ENCODE measurements around the gene TNFRSF21.
"Not testable (repeated sequence)": the region's sequence is repeated elsewhere in the genome, so short reads cannot be mapped to it uniquely, and the experiment has no call there.

TNFRSF21 gene

GRCh38 chr6:47275132-47275531 lies 34.6 kb downstream of the TNFRSF21 start:
- H3K27ac ChIP-seq (ENCODE audit: low read depth, low read length); H3K4me3 ChIP-seq (ENCODE audit: low read depth in 1 of 2, low read length in 2 of 2); H3K4me1 ChIP-seq (ENCODE audit: control insufficient read depth in 1 of 2, insufficient read depth in 2 of 2, low read length in 2 of 2); H3K27me3 ChIP-seq (ENCODE audit: control insufficient read depth in 1 of 2, insufficient read depth in 2 of 2, low read length in 2 of 2); H3K9ac ChIP-seq (ENCODE audit: low read depth in 1 of 2, low read length in 2 of 2); H3K9me3 ChIP-seq (ENCODE audit: control insufficient read depth in 1 of 2, low read length in 2 of 2); H3K36me3 ChIP-seq (ENCODE audit: control insufficient read depth in 1 of 2, insufficient read depth in 2 of 2, low read length in 2 of 2): not testable (repeated sequence)

DNA sequence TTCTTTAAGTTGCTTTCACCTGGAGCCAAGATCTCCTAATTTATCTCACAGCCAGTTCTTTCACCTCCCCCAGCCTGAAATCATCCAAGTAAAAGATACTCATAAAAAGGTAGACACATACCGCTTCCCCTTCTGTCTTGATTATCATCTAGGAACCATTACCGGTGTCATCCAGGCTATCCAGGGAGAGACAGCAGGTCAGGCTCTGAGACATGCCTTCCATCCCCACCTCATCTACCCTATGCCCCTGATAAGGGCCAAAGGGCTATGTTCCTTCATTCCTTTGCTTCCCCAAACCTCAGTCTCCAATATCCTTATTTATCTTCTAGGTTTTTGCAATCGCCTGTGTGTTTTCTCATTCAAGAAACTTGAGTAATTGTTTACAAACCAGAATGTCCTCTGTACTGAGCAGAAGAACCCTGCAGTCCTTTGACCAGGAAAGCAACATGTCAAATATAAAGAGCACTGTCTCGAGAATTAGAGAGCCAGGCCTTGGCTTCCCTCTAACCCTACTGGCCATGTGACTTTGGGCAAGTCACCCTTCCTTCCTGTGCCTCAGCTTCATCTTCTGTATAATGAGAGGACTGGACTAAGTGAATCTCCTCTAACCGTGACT lies 41.0 kb downstream of the TNFRSF21 start:
- H3K27ac ChIP-seq (ENCODE audit: low read depth, low read length), result no peak overlapping the region
- no peak overlapping the region for H3K9ac ChIP-seq (ENCODE audit: low read depth in 1 of 2, low read length in 2 of 2)
- no peak overlapping the region for H3K4me3 ChIP-seq (ENCODE audit: low read depth in 1 of 2, low read length in 2 of 2)
- no peaks in the 10 kb centered on the region for H3K4me1 ChIP-seq (ENCODE audit: control insufficient read depth in 1 of 2, insufficient read depth in 2 of 2, low read length in 2 of 2)
- H3K9me3 ChIP-seq (ENCODE audit: control insufficient read depth in 1 of 2, low read length in 2 of 2), result no peaks in the 10 kb centered on the region
- no peaks in the 10 kb centered on the region for H3K27me3 ChIP-seq (ENCODE audit: control insufficient read depth in 1 of 2, insufficient read depth in 2 of 2, low read length in 2 of 2)
- H3K36me3 ChIP-seq (ENCODE audit: control insufficient read depth in 1 of 2, insufficient read depth in 2 of 2, low read length in 2 of 2), result no peaks in the 10 kb centered on the region

DNA sequence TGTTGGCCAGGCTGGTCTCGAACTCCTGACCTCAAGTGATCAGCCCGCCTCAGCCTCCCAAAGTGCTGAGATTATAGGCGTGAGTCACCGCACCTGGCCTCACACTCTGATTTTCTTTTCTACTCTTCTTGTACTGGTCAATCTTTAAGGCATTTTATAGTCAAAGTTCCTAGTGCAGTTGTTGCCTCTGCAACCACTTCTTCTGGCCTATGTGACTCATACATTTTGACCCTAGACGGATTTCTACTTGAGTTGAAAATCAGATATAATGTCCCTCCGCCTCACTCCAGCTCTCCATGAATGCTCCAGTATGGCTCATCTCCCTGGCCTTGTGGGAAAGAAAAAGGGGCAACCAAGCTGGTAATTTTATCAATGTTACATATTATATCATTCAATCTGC lies 42.4 kb downstream of the TNFRSF21 start:
- no peak overlapping the region for H3K9ac ChIP-seq (ENCODE audit: low read depth in 1 of 2, low read length in 2 of 2)
- no peaks in the 10 kb centered on the region for H3K27me3 ChIP-seq (ENCODE audit: control insufficient read depth in 1 of 2, insufficient read depth in 2 of 2, low read length in 2 of 2)
- H3K9me3 ChIP-seq (ENCODE audit: control insufficient read depth in 1 of 2, low read length in 2 of 2), result no peaks in the 10 kb centered on the region
- H3K4me1 ChIP-seq (ENCODE audit: control insufficient read depth in 1 of 2, insufficient read depth in 2 of 2, low read length in 2 of 2), result no peaks in the 10 kb centered on the region
- H3K4me3 ChIP-seq (ENCODE audit: low read depth in 1 of 2, low read length in 2 of 2), result no peak overlapping the region
- H3K27ac ChIP-seq (ENCODE audit: low read depth, low read length), result no peak overlapping the region
- no peaks in the 10 kb centered on the region for H3K36me3 ChIP-seq (ENCODE audit: control insufficient read depth in 1 of 2, insufficient read depth in 2 of 2, low read length in 2 of 2)

- no peaks in the 10 kb centered on the region for H3K36me3 ChIP-seq (ENCODE audit: control insufficient read depth in 1 of 2, insufficient read depth in 2 of 2, low read length in 2 of 2)
Observed at GRCh38 chr6:47265971-47266370, 43.7 kb downstream of the TNFRSF21 start.

DNA sequence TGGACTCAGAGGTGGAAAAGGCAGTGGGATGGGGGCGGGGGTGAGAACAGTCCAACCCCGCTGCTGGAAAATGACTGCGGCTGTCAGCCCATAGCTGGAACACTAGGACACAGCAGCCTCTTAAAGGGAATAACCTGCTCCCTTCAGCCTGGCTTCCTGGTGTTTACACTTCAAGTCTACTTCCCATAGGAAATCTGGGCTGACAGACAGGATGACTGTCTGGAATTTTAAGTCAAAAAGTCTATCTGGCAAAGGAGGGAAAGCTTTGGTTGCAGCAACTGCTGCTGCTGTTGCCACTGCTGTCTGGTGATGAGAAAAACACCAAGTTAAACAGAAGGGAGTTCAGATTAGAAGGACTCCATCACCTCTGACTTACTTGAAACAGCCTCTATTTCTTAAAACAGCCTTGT lies 44.9 kb downstream of the TNFRSF21 start:
- Histone ChIP-seq H3K4me3 (ENCODE audit: low read depth in 1 of 2, low read length in 2 of 2) (no peak overlapping the region), H3K4me1 (ENCODE audit: control insufficient read depth in 1 of 2, insufficient read depth in 2 of 2, low read length in 2 of 2) (no peaks in the 10 kb centered on the region), H3K9me3 (ENCODE audit: control insufficient read depth in 1 of 2, low read length in 2 of 2) (no peaks in the 10 kb centered on the region), H3K36me3 (ENCODE audit: control insufficient read depth in 1 of 2, insufficient read depth in 2 of 2, low read length in 2 of 2) (no peaks in the 10 kb centered on the region), H3K27ac (ENCODE audit: low read depth, low read length) (no peak overlapping the region), H3K27me3 (ENCODE audit: control insufficient read depth in 1 of 2, insufficient read depth in 2 of 2, low read length in 2 of 2) (no peaks in the 10 kb centered on the region), H3K9ac (ENCODE audit: low read depth in 1 of 2, low read length in 2 of 2) (no peak overlapping the region)

More at GRCh38 chr6:47265971-47266370, 43.7 kb downstream of the TNFRSF21 start:
- H3K27me3 ChIP-seq (ENCODE audit: control insufficient read depth in 1 of 2, insufficient read depth in 2 of 2, low read length in 2 of 2), result no peaks in the 10 kb centered on the region
- H3K9me3 ChIP-seq (ENCODE audit: control insufficient read depth in 1 of 2, low read length in 2 of 2), result no peaks in the 10 kb centered on the region
- no peaks in the 10 kb centered on the region for H3K4me1 ChIP-seq (ENCODE audit: control insufficient read depth in 1 of 2, insufficient read depth in 2 of 2, low read length in 2 of 2)
- H3K27ac ChIP-seq (ENCODE audit: low read depth, low read length), result no peak overlapping the region
- no peak overlapping the region for H3K9ac ChIP-seq (ENCODE audit: low read depth in 1 of 2, low read length in 2 of 2)
- no peak overlapping the region for H3K4me3 ChIP-seq (ENCODE audit: low read depth in 1 of 2, low read length in 2 of 2)

- H3K9me3 ChIP-seq (ENCODE audit: control insufficient read depth in 1 of 2, low read length in 2 of 2), result no peaks in the 10 kb centered on the region
- H3K27ac ChIP-seq (ENCODE audit: low read depth, low read length), result no peak overlapping the region
- no peaks in the 10 kb centered on the region for H3K36me3 ChIP-seq (ENCODE audit: control insufficient read depth in 1 of 2, insufficient read depth in 2 of 2, low read length in 2 of 2)
- no peak overlapping the region for H3K4me3 ChIP-seq (ENCODE audit: low read depth in 1 of 2, low read length in 2 of 2)
- H3K4me1 ChIP-seq (ENCODE audit: control insufficient read depth in 1 of 2, insufficient read depth in 2 of 2, low read length in 2 of 2), result no peaks in the 10 kb centered on the region
- H3K27me3 ChIP-seq (ENCODE audit: control insufficient read depth in 1 of 2, insufficient read depth in 2 of 2, low read length in 2 of 2), result no peaks in the 10 kb centered on the region
- no peak overlapping the region for H3K9ac ChIP-seq (ENCODE audit: low read depth in 1 of 2, low read length in 2 of 2)
Observed at GRCh38 chr6:47263268-47263667, 46.4 kb downstream of the TNFRSF21 start.

DNA sequence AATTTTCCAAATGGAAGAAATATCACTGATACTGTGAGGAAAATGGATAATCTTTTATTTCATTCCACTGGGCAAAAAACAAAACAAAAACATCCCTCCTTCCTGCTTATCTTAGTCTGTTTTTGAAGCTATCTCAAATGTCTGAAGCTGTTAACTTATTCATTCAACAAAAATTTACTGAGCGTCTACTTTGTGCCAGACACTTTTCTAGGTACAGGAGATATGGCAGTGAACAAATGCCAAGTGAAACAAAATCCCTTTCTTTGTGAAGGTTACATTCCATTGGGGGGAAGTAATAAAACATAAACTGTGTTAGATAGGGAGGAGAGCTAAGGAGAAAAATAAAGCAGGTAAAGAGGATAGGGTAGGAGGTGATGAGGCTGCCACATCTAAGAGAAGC lies 47.5 kb downstream of the TNFRSF21 start:
- Histone ChIP-seq H3K36me3 (ENCODE audit: control insufficient read depth in 1 of 2, insufficient read depth in 2 of 2, low read length in 2 of 2) (no peaks in the 10 kb centered on the region), H3K27ac (ENCODE audit: low read depth, low read length) (no peak overlapping the region), H3K27me3 (ENCODE audit: control insufficient read depth in 1 of 2, insufficient read depth in 2 of 2, low read length in 2 of 2) (no peaks in the 10 kb centered on the region), H3K9ac (ENCODE audit: low read depth in 1 of 2, low read length in 2 of 2) (no peak overlapping the region), H3K4me3 (ENCODE audit: low read depth in 1 of 2, low read length in 2 of 2) (no peak overlapping the region), H3K9me3 (ENCODE audit: control insufficient read depth in 1 of 2, low read length in 2 of 2) (no peaks in the 10 kb centered on the region), H3K4me1 (ENCODE audit: control insufficient read depth in 1 of 2, insufficient read depth in 2 of 2, low read length in 2 of 2) (no peaks in the 10 kb centered on the region)

GRCh38 chr6:47261191-47261590 lies 48.5 kb downstream of the TNFRSF21 start:
- Histone ChIP-seq H3K4me1 (ENCODE audit: control insufficient read depth in 1 of 2, insufficient read depth in 2 of 2, low read length in 2 of 2) (no peaks in the 10 kb centered on the region), H3K27ac (ENCODE audit: low read depth, low read length) (no peak overlapping the region), H3K27me3 (ENCODE audit: control insufficient read depth in 1 of 2, insufficient read depth in 2 of 2, low read length in 2 of 2) (no peaks in the 10 kb centered on the region), H3K36me3 (ENCODE audit: control insufficient read depth in 1 of 2, insufficient read depth in 2 of 2, low read length in 2 of 2) (no peaks in the 10 kb centered on the region), H3K4me3 (ENCODE audit: low read depth in 1 of 2, low read length in 2 of 2) (no peak overlapping the region), H3K9ac (ENCODE audit: low read depth in 1 of 2, low read length in 2 of 2) (no peak overlapping the region), H3K9me3 (ENCODE audit: control insufficient read depth in 1 of 2, low read length in 2 of 2) (no peaks in the 10 kb centered on the region)

- H3K4me1 ChIP-seq (ENCODE audit: control insufficient read depth in 1 of 2, insufficient read depth in 2 of 2, low read length in 2 of 2), result no peaks in the 10 kb centered on the region
- H3K4me3 ChIP-seq (ENCODE audit: low read depth in 1 of 2, low read length in 2 of 2), result no peak overlapping the region
- no peaks in the 10 kb centered on the region for H3K27me3 ChIP-seq (ENCODE audit: control insufficient read depth in 1 of 2, insufficient read depth in 2 of 2, low read length in 2 of 2)
- H3K27ac ChIP-seq (ENCODE audit: low read depth, low read length), result no peak overlapping the region
- no peak overlapping the region for H3K9ac ChIP-seq (ENCODE audit: low read depth in 1 of 2, low read length in 2 of 2)
- no peaks in the 10 kb centered on the region for H3K9me3 ChIP-seq (ENCODE audit: control insufficient read depth in 1 of 2, low read length in 2 of 2)
- no peaks in the 10 kb centered on the region for H3K36me3 ChIP-seq (ENCODE audit: control insufficient read depth in 1 of 2, insufficient read depth in 2 of 2, low read length in 2 of 2)
Observed at GRCh38 chr6:47260021-47260420, 49.7 kb downstream of the TNFRSF21 start.

- Histone ChIP-seq H3K27me3 (ENCODE audit: control insufficient read depth in 1 of 2, insufficient read depth in 2 of 2, low read length in 2 of 2) (no peaks in the 10 kb centered on the region), H3K27ac (ENCODE audit: low read depth, low read length) (no peak overlapping the region), H3K9ac (ENCODE audit: low read depth in 1 of 2, low read length in 2 of 2) (no peak overlapping the region), H3K9me3 (ENCODE audit: control insufficient read depth in 1 of 2, low read length in 2 of 2) (no peaks in the 10 kb centered on the region), H3K36me3 (ENCODE audit: control insufficient read depth in 1 of 2, insufficient read depth in 2 of 2, low read length in 2 of 2) (no peaks in the 10 kb centered on the region), H3K4me3 (ENCODE audit: low read depth in 1 of 2, low read length in 2 of 2) (no peak overlapping the region), H3K4me1 (ENCODE audit: control insufficient read depth in 1 of 2, insufficient read depth in 2 of 2, low read length in 2 of 2) (no peaks in the 10 kb centered on the region)
Observed at GRCh38 chr6:47258724-47259347, 50.9 kb downstream of the TNFRSF21 start.
